Heart left ventricle (tissue), 16 donors: Measurements from ENCODE around the gene SPTBN4. TPM values are rescaled to one million over a fixed set of nuclear protein-coding genes. Genes with fewer than 3 reads are reported as not detected.

Source experiments
- ATAC-seq, 4 donors: fragments of 200-7000 bp; cut with Tn5 transposase; one replicate each; pipeline ENCODE4 v1.9.1; 2020 to 2022; ENCODE audit warnings: moderate library complexity in 4 of 4, mild to moderate bottlenecking in 3 of 4, moderate number of reproducible peaks in 1 of 4
- DNase-seq, 5 donors: peaks; one replicate each; pipeline ENCODE4 v3.0.0-alpha.2; 2020
- H3K27ac ChIP-seq, 12 donors: fragments of 200-600 bp; sonication (generic) in 4 of 12; one replicate each; pipeline versions ENCODE4 v1.5.0 to v1.8.0; 2016 to 2022; ENCODE audit warnings: mild to moderate bottlenecking in 2 of 12
- H3K27me3 ChIP-seq, 9 donors: fragments of 200-600 bp; sonication (generic) in 2 of 9; one replicate each; pipeline versions ENCODE4 v1.5.1 to v1.8.0; 2016 to 2022; ENCODE audit warnings: mild to moderate bottlenecking in 3 of 9
- H3K36me3 ChIP-seq, 9 donors: fragments of 200-600 bp; sonication (generic) in 2 of 9; one replicate each; pipeline versions ENCODE4 v1.5.0 to v1.8.0; 2018 to 2022; ENCODE audit warnings: mild to moderate bottlenecking in 2 of 9
- H3K4me1 ChIP-seq, 12 donors: fragments of 200-600 bp; sonication (generic) in 4 of 12; one replicate each; pipeline versions ENCODE4 v1.5.0 to v1.8.0; 2016 to 2022; ENCODE audit warnings: mild to moderate bottlenecking in 3 of 12
- H3K4me3 ChIP-seq, 12 donors: fragments of 200-600 bp; sonication (generic) in 4 of 12; one replicate each; pipeline versions ENCODE4 v1.5.0 to v1.8.0; 2017 to 2022; ENCODE audit warnings: mild to moderate bottlenecking in 9 of 12, moderate library complexity in 4 of 12
- H3K9me3 ChIP-seq, 12 donors: fragments of 200-600 bp; sonication (generic) in 4 of 12; one replicate each; pipeline versions ENCODE4 v1.5.0 to v1.8.0; 2016 to 2022; ENCODE audit warnings: mild to moderate bottlenecking in 1 of 12
- POLR2A ChIP-seq, 2 donors: fragments of 450-650 bp; IDR thresholded peaks; one replicate each; pipeline ENCODE4 v1.6.1; 2017; ENCODE audit warnings: antibody characterized with exemption in 2 of 2, mild to moderate bottlenecking in 2 of 2, moderate library complexity in 2 of 2
- WGBS, 4 donors: extraction: QIAGEN DNeasy Blood & Tissue Kit in 2 of 4; methylation state at CpG; one replicate each; pipeline versions ENCODE4 v1.1.5 to v1.1.7; 2013 to 2018; 5-methylcytosine and 5-hydroxymethylcytosine counted together
- intact Hi-C, 10 donors: fragments of 100-400 bp; cut with DNase I; formaldehyde crosslinking; loops; one replicate each; pipeline versions ENCODE4 v1.11.1 to v1.14.2; 2022
- polyA plus RNA-seq, 2 donors: library from polyadenylated mRNA; stranded (reverse); fragments of 200-250 nt; gene quantifications; one replicate each; pipeline ENCODE4 v1.2.3, GENCODE V29; 2013
- total RNA-seq, 9 donors: library from RNA; depleted of rRNA in 2 of 9; stranded (reverse); fragments of >200 nt in 2 of 9; fragmentation: NEBNext Ultra II Directional in 3 of 9; extraction: Animal tissue kit (Norgen Biotek cat#: 25700) in 3 of 9; gene quantifications; one replicate each; pipeline versions ENCODE4 v1.1.0 to v1.2.4, GENCODE V29; 2016 to 2023
- TF ChIP-seq, protein P1 (sequence below), 12 donors: fragments of 200-600 bp; sonication (generic) in 4 of 12; IDR thresholded peaks; one replicate each; pipeline versions ENCODE4 v1.5.0 to v1.8.0; 2018 to 2022; ENCODE audit warnings: antibody characterized with exemption in 12 of 12, mild to moderate bottlenecking in 5 of 12
- donor health status: ischemic (EF 13 %, LVEDD 7.1; RV severe dilation, severe dysfunction).
- donor health status: healthy with polysubstance abuse.
- donor health status: DM: no; HTN: yes; CAD: no.
- donor health status: DM: no; HTN: no; CAD: no.
- donor health status: ischemic (EF 25% LVEDD 6.9; RV normal size, moderate dysfunction).
- donor health status: ischemic (EF 25% LVEDD 5.7; RV mildly dilated, moderate dysfunction).
- donor health status: healthy.
- donor health status: DM: yes; HTN: yes; CAD: no.
- donor health status: ischemic (EF 35%, LVEDD 5.7; RV mildly dilated, moderate dysfunction).
- donor health status: nonischemic (EF 11% LVEDD 7.7; RV severe dilation, severe dysfunction).
- donor health status: DM: yes; HTN: yes; CAD: no.
- donor health status: PGD.
- donor health status: ischemic (EF 29% LVEDD 5.4; RV normal size, mild dysfunction).
- donor health status: nonischemic (EF 23%, LVEDD 6.1; RV moderate dilation, normal function).

SPTBN4 gene
- total and polyA plus RNA-seq, 11 donors: 1.9 to 8.7 (median 4.2) TPM

- no peaks in the 10 kb centered on the region for H3K27me3 ChIP-seq
- intact Hi-C loops: loop anchor here in 2 of 10 donors (5.0 kb wide), 2 partner anchors 45 to 50 kb away; no protein-coding TSS in a partner anchor
- H3K36me3 ChIP-seq: peaks cover 0 to 32% (median 18%) of the 10 kb centered on the region in 9 donors
- DNase-seq (peak; percentile 95 to 97 (median 97)), ATAC-seq (peak; percentile 98 to 99 (median 99))
- peak in 1 of 2 donors; percentile 64 for TF ChIP-seq POLR2A (IDR thresholded peaks at IDR 0.05)
- TF ChIP-seq, protein P1, sequence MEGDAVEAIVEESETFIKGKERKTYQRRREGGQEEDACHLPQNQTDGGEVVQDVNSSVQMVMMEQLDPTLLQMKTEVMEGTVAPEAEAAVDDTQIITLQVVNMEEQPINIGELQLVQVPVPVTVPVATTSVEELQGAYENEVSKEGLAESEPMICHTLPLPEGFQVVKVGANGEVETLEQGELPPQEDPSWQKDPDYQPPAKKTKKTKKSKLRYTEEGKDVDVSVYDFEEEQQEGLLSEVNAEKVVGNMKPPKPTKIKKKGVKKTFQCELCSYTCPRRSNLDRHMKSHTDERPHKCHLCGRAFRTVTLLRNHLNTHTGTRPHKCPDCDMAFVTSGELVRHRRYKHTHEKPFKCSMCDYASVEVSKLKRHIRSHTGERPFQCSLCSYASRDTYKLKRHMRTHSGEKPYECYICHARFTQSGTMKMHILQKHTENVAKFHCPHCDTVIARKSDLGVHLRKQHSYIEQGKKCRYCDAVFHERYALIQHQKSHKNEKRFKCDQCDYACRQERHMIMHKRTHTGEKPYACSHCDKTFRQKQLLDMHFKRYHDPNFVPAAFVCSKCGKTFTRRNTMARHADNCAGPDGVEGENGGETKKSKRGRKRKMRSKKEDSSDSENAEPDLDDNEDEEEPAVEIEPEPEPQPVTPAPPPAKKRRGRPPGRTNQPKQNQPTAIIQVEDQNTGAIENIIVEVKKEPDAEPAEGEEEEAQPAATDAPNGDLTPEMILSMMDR (IDR thresholded peaks at IDR 0.05): no peak
- peak within 1 kb of the TSS; percentile 41 to 93 (median 78) for H3K27ac ChIP-seq
- 1 to 2% (median 1%) methylated on average over 39 to 52 of the region's 55 CpGs for WGBS, 4 donors
- no peaks in the 10 kb centered on the region for H3K9me3 ChIP-seq
- H3K4me3 ChIP-seq: peak within 1 kb of the TSS; percentile 63 to 94 (median 77)
- H3K4me1 ChIP-seq: peaks cover 0 to 36% (median 8%) of the 10 kb centered on the region in 12 donors
Measured at GRCh38 chr19:40576585-40577451, 110.0 kb downstream of the SPTBN4 start, which contains the start of gene SHKBP1. Gene SHKBP1 (plus strand): TSS chr19:40576873. CDS start chr19:40576900, 27 bp downstream.

GRCh38 chr19:40578442-40578908 is 111.7 kb downstream of the SPTBN4 start:
- Histone ChIP-seq H3K4me1 (peaks cover 0 to 36% (median 8%) of the 10 kb centered on the region in 12 donors), H3K36me3 (peaks cover 0 to 49% (median 27%) of the 10 kb centered on the region in 9 donors), H3K4me3 (no peak overlapping the region), H3K27me3 (no peaks in the 10 kb centered on the region), H3K9me3 (no peaks in the 10 kb centered on the region), H3K27ac (no peak overlapping the region)
- TF ChIP-seq, protein P1 (IDR thresholded peaks at IDR 0.05): no peak
- no peak for TF ChIP-seq POLR2A (IDR thresholded peaks at IDR 0.05)
- 68 to 77% (median 72%) methylated on average over 12 of the region's 12 CpGs for WGBS, 4 donors
- peak in 1 of 5 donors; percentile 26 for DNase-seq
- peak in 2 of 4 donors; percentile 21 to 33 for ATAC-seq
- intact Hi-C loops: loop anchor here in 2 of 10 donors (5.0 kb wide), 2 partner anchors 46 to 51 kb away; no protein-coding TSS in a partner anchor

DNA sequence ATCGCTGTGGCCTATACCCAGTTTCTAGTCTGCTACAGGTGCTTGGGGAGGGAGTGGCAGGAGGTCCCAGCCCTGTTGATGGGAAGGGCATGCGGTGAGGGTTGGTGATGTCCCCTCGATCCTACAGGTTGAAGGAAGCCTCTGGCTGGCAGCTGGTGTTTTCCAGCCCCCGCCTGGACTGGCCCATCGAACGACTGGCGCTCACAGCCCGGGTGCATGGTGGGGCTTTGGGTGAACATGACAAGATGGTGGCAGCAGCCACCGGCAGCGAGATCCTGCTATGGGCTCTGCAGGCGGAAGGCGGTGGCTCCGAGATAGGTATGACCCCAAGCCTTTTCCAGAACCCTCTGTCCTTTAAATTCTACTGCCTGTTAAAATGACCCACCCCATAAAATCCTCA is 113.8 kb downstream of the SPTBN4 start:
- Histone ChIP-seq H3K9me3 (no peaks in the 10 kb centered on the region), H3K36me3 (peaks cover 0 to 68% (median 42%) of the 10 kb centered on the region in 9 donors), H3K27ac (peak overlapping the region in 1 of 12 donors; percentile 79), H3K4me1 (peaks cover 0 to 44% (median 8%) of the 10 kb centered on the region in 12 donors), H3K27me3 (no peaks in the 10 kb centered on the region), H3K4me3 (peak overlapping the region in 1 of 12 donors; percentile 23)
- ATAC-seq: no peak
- no peak for DNase-seq
- intact Hi-C loops: no loop called here
- 93 to 96% (median 96%) methylated on average over 9 to 13 of the region's 13 CpGs for WGBS, 4 donors
- TF ChIP-seq, protein P1 (IDR thresholded peaks at IDR 0.05): no peak
- TF ChIP-seq POLR2A (IDR thresholded peaks at IDR 0.05): no peak

DNA sequence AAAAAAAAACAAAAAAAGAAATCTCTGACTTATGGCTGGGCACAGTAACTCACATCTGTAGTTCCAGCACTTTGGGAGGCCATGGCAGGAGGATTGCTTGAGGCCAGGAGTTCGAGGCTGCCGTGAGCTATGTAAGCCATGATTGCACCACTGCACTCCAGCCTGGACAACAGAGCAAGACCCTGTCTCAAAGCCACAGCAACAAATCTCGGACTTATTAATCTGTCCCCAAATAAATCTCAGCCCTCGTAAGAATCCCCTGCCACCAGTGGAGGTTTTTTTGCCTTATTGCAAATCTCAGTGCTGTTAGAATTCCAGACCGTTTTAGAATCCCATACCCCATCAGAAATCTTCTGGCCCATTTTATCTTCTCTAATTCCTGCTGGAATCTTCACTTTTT is 114.7 kb downstream of the SPTBN4 start:
- Histone ChIP-seq H3K27me3 (no peaks in the 10 kb centered on the region), H3K36me3 (peaks cover 0 to 75% (median 42%) of the 10 kb centered on the region in 9 donors), H3K4me3 (no peak overlapping the region), H3K27ac (no peak overlapping the region), H3K9me3 (no peaks in the 10 kb centered on the region), H3K4me1 (peaks cover 0 to 39% (median 7%) of the 10 kb centered on the region in 12 donors)
- DNase-seq (no peak), ATAC-seq (no peak)
- intact Hi-C loops: no loop called here
- TF ChIP-seq, protein P1 (IDR thresholded peaks at IDR 0.05): no peak
- TF ChIP-seq POLR2A (IDR thresholded peaks at IDR 0.05): no peak
- 95 to 97% (median 96%) methylated on average over 5 of the region's 5 CpGs for WGBS, 4 donors
